Thyroid gland (tissue), 4 donors: ENCODE measurements around the gene SH2D1A. TPM values are rescaled to one million over a fixed set of nuclear protein-coding genes. Genes with fewer than 3 reads are reported as not detected.

ENCODE experiments used
- DNase-seq, 2 donors: peaks; one replicate each; pipeline ENCODE4 v3.0.0-alpha.2; 2019
- H3K27ac ChIP-seq, 3 donors: fragments of 200-600 bp; sonication (generic); 1 replicate in 2 of 3; 2 replicates in 1 of 3; pipeline ENCODE4 v1.5.1; 2016 to 2019; ENCODE audit warnings: mild to moderate bottlenecking in 1 of 3, moderate library complexity in 1 of 3
- H3K27me3 ChIP-seq: fragments of 200-600 bp; sonication (generic); one replicate; pipeline ENCODE4 v1.5.1; 2019
- H3K36me3 ChIP-seq, 2 donors: fragments of 200-600 bp; sonication (generic); one replicate each; pipeline ENCODE4 v1.5.1; 2016 to 2019
- H3K4me1 ChIP-seq, 2 donors: fragments of 200-600 bp; sonication (generic); one replicate each; pipeline ENCODE4 v1.5.1; 2017 to 2019
- H3K4me3 ChIP-seq, 3 donors: fragments of 200-600 bp; sonication (generic); replicated peaks in 1 of 3; 1 replicate in 2 of 3; 2 replicates in 1 of 3; pipeline ENCODE4 v1.5.1; 2016; ENCODE audit warnings: mild to moderate bottlenecking in 1 of 3
- H3K9me3 ChIP-seq: fragments of 200-600 bp; sonication (generic); one replicate; pipeline ENCODE4 v1.5.1; 2017
- CTCF ChIP-seq, 6 experiments: fragments of 200-600 bp in 3 of 6; fragments of 450-650 bp in 3 of 6; sonication (generic) in 3 of 6; IDR thresholded peaks; one replicate each; pipeline ENCODE4 v1.5.1; 2016 to 2019; ENCODE audit warnings: antibody characterized with exemption in 6 of 6, mild to moderate bottlenecking in 2 of 6, inconsistent platforms in 1 of 6, moderate library complexity in 1 of 6
- POLR2A ChIP-seq, 2 donors: fragments of 450-650 bp; IDR thresholded peaks; one replicate each; pipeline ENCODE4 v1.6.1; 2017; ENCODE audit warnings: antibody characterized with exemption in 2 of 2, mild to moderate bottlenecking in 2 of 2, moderate library complexity in 1 of 2
- WGBS, 2 donors: methylation state at CpG; one replicate each; pipeline ENCODE4 v1.1.5; 2017; 5-methylcytosine and 5-hydroxymethylcytosine counted together
- intact Hi-C: fragments of 100-400 bp; cut with DNase I; formaldehyde crosslinking; loops from one replicate; pipeline ENCODE4 v1.15.1; 2023
- total RNA-seq, 4 donors: library from RNA; depleted of rRNA; stranded (reverse); fragments of >200 nt; gene quantifications; one replicate each; pipeline ENCODE4 v1.2.3, GENCODE V29; 2016

SH2D1A gene
- total RNA-seq, 4 donors from 2014 or later: 0.20 to 1.7 (median 0.46) TPM

GRCh38 chrX:124338733-124339514, 7.4 kb upstream of the SH2D1A start:
- Histone ChIP-seq H3K4me1 (no peaks in the 10 kb centered on the region), H3K27me3 (no peaks in the 10 kb centered on the region), H3K4me3 (no peak overlapping the region), H3K9me3 (no peaks in the 10 kb centered on the region), H3K36me3 (no peaks in the 10 kb centered on the region), H3K27ac (no peak overlapping the region)
- WGBS, 2 donors: 96 to 97% methylated on average over 6 of the region's 6 CpGs
- TF ChIP-seq POLR2A (IDR thresholded peaks at IDR 0.05) (no peak), CTCF (IDR thresholded peaks at IDR 0.05) (no peak)
- no peak for DNase-seq
- intact Hi-C loops: no loop called here

- no peaks in the 10 kb centered on the region for H3K36me3 ChIP-seq
- no peak overlapping the region for H3K4me3 ChIP-seq
- WGBS, 2 donors: 64 to 81% methylated on average over 7 of the region's 7 CpGs
- H3K9me3 ChIP-seq: no peaks in the 10 kb centered on the region
- DNase-seq: no peak
- intact Hi-C loops: no loop called here
- no peaks in the 10 kb centered on the region for H3K27me3 ChIP-seq
- TF ChIP-seq POLR2A (IDR thresholded peaks at IDR 0.05) (no peak), CTCF (IDR thresholded peaks at IDR 0.05) (no peak)
- H3K4me1 ChIP-seq: no peaks in the 10 kb centered on the region
- H3K27ac ChIP-seq: no peak overlapping the region
Observed at GRCh38 chrX:124341396-124342132, 4.8 kb upstream of the SH2D1A start.

- Histone ChIP-seq H3K36me3 (no peaks in the 10 kb centered on the region), H3K4me1 (no peaks in the 10 kb centered on the region), H3K4me3 (no peak overlapping the region), H3K9me3 (no peaks in the 10 kb centered on the region), H3K27me3 (no peaks in the 10 kb centered on the region), H3K27ac (no peak overlapping the region)
- DNase-seq: no peak
- TF ChIP-seq POLR2A (IDR thresholded peaks at IDR 0.05) (no peak), CTCF (IDR thresholded peaks at IDR 0.05) (no peak)
- 89 to 95% methylated on average over 7 of the region's 7 CpGs for WGBS, 2 donors
- intact Hi-C loops: no loop called here
Observed at GRCh38 chrX:124342174-124342867, 4.0 kb upstream of the SH2D1A start.

GRCh38 chrX:124343016-124343415, 3.3 kb upstream of the SH2D1A start:
- H3K27me3 ChIP-seq: no peaks in the 10 kb centered on the region
- DNase-seq: no peak
- no peaks in the 10 kb centered on the region for H3K36me3 ChIP-seq
- H3K27ac ChIP-seq: no peak overlapping the region
- H3K4me1 ChIP-seq: no peaks in the 10 kb centered on the region
- TF ChIP-seq POLR2A (IDR thresholded peaks at IDR 0.05): no peak
- no peak for TF ChIP-seq CTCF (IDR thresholded peaks at IDR 0.05)
- intact Hi-C loops: no loop called here
- H3K9me3 ChIP-seq: no peaks in the 10 kb centered on the region
- no peak overlapping the region for H3K4me3 ChIP-seq
